Measurements from ENCODE around the gene PDILT. TPM values are rescaled to one million over a fixed set of nuclear protein-coding genes. Genes with fewer than 3 reads are reported as not detected.
"Not testable (repeated sequence)": the region's sequence is repeated elsewhere in the genome, so short reads cannot be mapped to it uniquely, and the experiment has no call there.

Gene PDILT
- total RNA-seq, 4 donors from 2014 or later, result not detected

GRCh38 chr16:20323591-20324117, 80.9 kb downstream of the PDILT start:
- Histone ChIP-seq H3K27ac (replicated peaks in 1 of 4) (no peak overlapping the region), H3K27me3 (peaks cover 0 to 3% (median 0%) of the 10 kb centered on the region in 4 donors), H3K4me3 (no peak overlapping the region), H3K36me3 (no peaks in the 10 kb centered on the region), H3K9me3 (no peaks in the 10 kb centered on the region), H3K4me1 (no peaks in the 10 kb centered on the region)
- no peak for DNase-seq (ENCODE audit: extremely low spot score)
- 77% methylated on average over 9 of the region's 9 CpGs for WGBS
- intact Hi-C loops (cut with DNase I), result loop anchor here (10.0 kb wide), 1 partner anchor 61 kb away; no protein-coding TSS in a partner anchor
- TF ChIP-seq EP300 (IDR thresholded peaks at IDR 0.05), result no peak
- no peak for TF ChIP-seq POLR2A (IDR thresholded peaks at IDR 0.05; ENCODE audit: low read depth)
- TF ChIP-seq CTCF (IDR thresholded peaks at IDR 0.05), result no peak
- no peak for TF ChIP-seq POLR2AphosphoS5 (IDR thresholded peaks at IDR 0.05)

- Histone ChIP-seq H3K27ac (replicated peaks in 1 of 4) (no peak overlapping the region), H3K4me3 (no peak overlapping the region), H3K9me3 (no peaks in the 10 kb centered on the region), H3K27me3 (peaks cover 0 to 3% (median 0%) of the 10 kb centered on the region in 4 donors), H3K4me1 (no peaks in the 10 kb centered on the region), H3K36me3 (no peaks in the 10 kb centered on the region)
- no peak for TF ChIP-seq EP300 (IDR thresholded peaks at IDR 0.05)
- TF ChIP-seq POLR2A (IDR thresholded peaks at IDR 0.05; ENCODE audit: low read depth), result no peak
- no peak for TF ChIP-seq POLR2AphosphoS5 (IDR thresholded peaks at IDR 0.05)
- no peak for TF ChIP-seq CTCF (IDR thresholded peaks at IDR 0.05)
- intact Hi-C loops (cut with DNase I), result loop anchor here (10.0 kb wide), 1 partner anchor 62 kb away; no protein-coding TSS in a partner anchor
- no peak for DNase-seq (ENCODE audit: extremely low spot score)
- 92% methylated on average over 4 of the region's 4 CpGs for WGBS
Measured at GRCh38 chr16:20322696-20323095, 81.8 kb downstream of the PDILT start.

GRCh38 chr16:20321671-20322070, 82.9 kb downstream of the PDILT start:
- WGBS, result 88% methylated on average over 1 of the region's 1 CpG
- Histone ChIP-seq H3K27ac (replicated peaks in 1 of 4) (no peak overlapping the region), H3K4me1 (no peaks in the 10 kb centered on the region), H3K27me3 (peaks cover 0 to 3% (median 0%) of the 10 kb centered on the region in 4 donors), H3K4me3 (no peak overlapping the region), H3K9me3 (no peaks in the 10 kb centered on the region), H3K36me3 (no peaks in the 10 kb centered on the region)
- intact Hi-C loops (cut with DNase I), result loop anchor here (10.0 kb wide), 1 partner anchor 63 kb away; no protein-coding TSS in a partner anchor
- no peak for DNase-seq (ENCODE audit: extremely low spot score)
- TF ChIP-seq CTCF (IDR thresholded peaks at IDR 0.05) (no peak), EP300 (IDR thresholded peaks at IDR 0.05) (no peak), POLR2A (IDR thresholded peaks at IDR 0.05; ENCODE audit: low read depth) (no peak)

- H3K4me1 ChIP-seq; H3K27me3 ChIP-seq; H3K4me3 ChIP-seq; H3K27ac ChIP-seq (replicated peaks in 1 of 4); DNase-seq (ENCODE audit: extremely low spot score); H3K36me3 ChIP-seq; H3K9me3 ChIP-seq: not testable (repeated sequence)
- WGBS, result 94% methylated on average over 2 of the region's 2 CpGs
- intact Hi-C loops (cut with DNase I), result loop anchor here (10.0 kb wide), 1 partner anchor 64 kb away; no protein-coding TSS in a partner anchor
Measured at GRCh38 chr16:20321051-20321450, 83.5 kb downstream of the PDILT start.

- Histone ChIP-seq H3K4me3 (no peak overlapping the region), H3K27ac (replicated peaks in 1 of 4) (no peak overlapping the region), H3K4me1 (no peaks in the 10 kb centered on the region), H3K9me3 (no peaks in the 10 kb centered on the region), H3K36me3 (no peaks in the 10 kb centered on the region), H3K27me3 (no peaks in the 10 kb centered on the region)
- intact Hi-C loops (cut with DNase I), result loop anchor here (10.0 kb wide), 1 partner anchor 64 kb away; no protein-coding TSS in a partner anchor
- no peak for TF ChIP-seq CTCF (IDR thresholded peaks at IDR 0.05)
- no peak for TF ChIP-seq POLR2AphosphoS5 (IDR thresholded peaks at IDR 0.05)
- no peak for TF ChIP-seq POLR2A (IDR thresholded peaks at IDR 0.05; ENCODE audit: low read depth)
- TF ChIP-seq EP300 (IDR thresholded peaks at IDR 0.05), result no peak
- DNase-seq (ENCODE audit: extremely low spot score), result no peak
Measured at GRCh38 chr16:20320592-20320991, 83.9 kb downstream of the PDILT start.

All from esophagus muscularis mucosa (tissue), 4 donors.